HUES48 (cell line): ENCODE measurements around the gene SPOP.
"Not testable (repeated sequence)": the region's sequence is repeated elsewhere in the genome, so short reads cannot be mapped to it uniquely, and the experiment has no call there.

Experiments used
- H3K27ac ChIP-seq: one replicate; pipeline ENCODE4 v1.7.0; 2013; ENCODE audit warnings: low read depth, low read length, inconsistent platforms
- H3K27me3 ChIP-seq: 2 replicates; pipeline ENCODE4 v1.6.1; 2013; ENCODE audit warnings: mild to moderate bottlenecking, low read length; ENCODE audit not compliant: control insufficient read depth, insufficient read depth
- H3K36me3 ChIP-seq: 2 replicates; pipeline ENCODE4 v1.6.1; 2013; ENCODE audit warnings: low read length; ENCODE audit not compliant: control insufficient read depth, insufficient read depth
- H3K4me1 ChIP-seq: 2 replicates; pipeline ENCODE4 v1.6.1; 2013; ENCODE audit warnings: mild to moderate bottlenecking, low read length; ENCODE audit not compliant: control insufficient read depth, insufficient read depth
- H3K4me3 ChIP-seq: 2 replicates; pipeline ENCODE4 v1.5.1; 2013; ENCODE audit warnings: mild to moderate bottlenecking, low read depth, low read length
- H3K9ac ChIP-seq: 2 replicates; pipeline ENCODE4 v1.6.1; 2013; ENCODE audit warnings: mild to moderate bottlenecking, low read depth, low read length, moderate library complexity
- H3K9me3 ChIP-seq: 2 replicates; pipeline ENCODE4 v1.6.1; 2013; ENCODE audit warnings: low read length; ENCODE audit not compliant: control insufficient read depth, insufficient read depth

The SPOP gene

GRCh38 chr17:49555495-49556222 lies 122.2 kb downstream of the SPOP start:
- H3K9me3 ChIP-seq, result no peaks in the 10 kb centered on the region
- no peak overlapping the region; the same call in 1 of the 2 replicates for H3K9ac ChIP-seq
- no peaks in the 10 kb centered on the region for H3K36me3 ChIP-seq
- H3K4me3 ChIP-seq, result peak overlapping the region; percentile 30; the same call in 1 of the 2 replicates
- peaks cover 4% of the 10 kb centered on the region for H3K4me1 ChIP-seq
- H3K27ac ChIP-seq, result no peak overlapping the region
- H3K27me3 ChIP-seq, result 0 out of 2 replicates have a peak, but pooled peaks cover 8% of the 10 kb centered on the region

GRCh38 chr17:49554694-49555494 lies 123.0 kb downstream of the SPOP start:
- Histone ChIP-seq H3K27me3 (0 out of 2 replicates have a peak, but pooled peaks cover 8% of the 10 kb centered on the region), H3K9me3 (no peaks in the 10 kb centered on the region), H3K4me3 (no peak overlapping the region), H3K4me1 (peaks cover 4% of the 10 kb centered on the region), H3K27ac (no peak overlapping the region), H3K36me3 (no peaks in the 10 kb centered on the region), H3K9ac (no peak overlapping the region)

DNA sequence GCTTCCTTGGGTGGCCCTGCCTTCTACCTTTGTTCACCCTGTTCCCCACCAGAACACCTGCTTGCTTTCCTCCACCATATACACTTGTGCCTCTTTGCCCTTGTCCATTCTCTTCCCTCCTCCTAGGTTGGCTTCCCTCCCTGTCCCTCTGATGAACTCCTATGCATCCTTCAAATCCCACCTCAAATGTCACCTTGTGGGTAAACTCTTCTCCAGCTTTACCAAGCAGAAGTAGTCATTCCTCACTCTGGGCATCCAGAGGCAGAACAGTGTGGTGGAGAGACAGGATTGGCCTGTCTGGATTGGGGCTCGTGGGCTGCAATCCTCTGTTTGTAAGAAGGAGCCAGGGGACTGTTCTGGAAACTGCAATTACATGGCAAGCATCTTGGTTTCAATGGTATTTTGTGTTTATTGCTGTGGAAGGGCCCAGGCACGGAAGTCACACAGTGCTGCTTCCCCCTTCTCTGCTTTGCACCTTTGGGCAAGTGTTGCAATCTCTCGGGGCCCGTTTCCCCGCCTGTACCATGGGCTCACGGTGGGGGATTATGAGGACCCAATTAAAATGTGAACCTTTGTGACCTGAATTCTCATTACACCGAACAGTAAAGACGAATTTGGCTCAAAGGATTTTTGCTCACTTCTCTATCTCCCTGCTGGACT lies 124.1 kb downstream of the SPOP start:
- no peaks in the 10 kb centered on the region for H3K36me3 ChIP-seq
- H3K4me1 ChIP-seq, result peaks cover 4% of the 10 kb centered on the region
- no peaks in the 10 kb centered on the region for H3K9me3 ChIP-seq
- H3K27ac ChIP-seq, result no peak overlapping the region
- no peak overlapping the region for H3K4me3 ChIP-seq
- no peak overlapping the region for H3K9ac ChIP-seq
- H3K27me3 ChIP-seq, result 0 out of 2 replicates have a peak, but pooled peaks cover 8% of the 10 kb centered on the region

- Histone ChIP-seq H3K4me1 (peaks cover 7% of the 10 kb centered on the region), H3K27me3 (0 out of 2 replicates have a peak, but pooled peaks cover 8% of the 10 kb centered on the region), H3K27ac (no peak overlapping the region), H3K9me3 (no peaks in the 10 kb centered on the region), H3K9ac (no peak overlapping the region), H3K36me3 (no peaks in the 10 kb centered on the region), H3K4me3 (no peak overlapping the region)
These were observed 125.7 kb downstream of the SPOP start for GRCh38 chr17:49552070-49552751.

- H3K4me1 ChIP-seq, result peaks cover 10% of the 10 kb centered on the region
- no peak overlapping the region for H3K4me3 ChIP-seq
- H3K9ac ChIP-seq, result no peak overlapping the region
- H3K27ac ChIP-seq, result no peak overlapping the region
- H3K27me3 ChIP-seq, result 0 out of 2 replicates have a peak, but pooled peaks cover 8% of the 10 kb centered on the region
- no peaks in the 10 kb centered on the region for H3K9me3 ChIP-seq
- H3K36me3 ChIP-seq, result no peaks in the 10 kb centered on the region
These were observed 126.5 kb downstream of the SPOP start for GRCh38 chr17:49551221-49552069.

DNA sequence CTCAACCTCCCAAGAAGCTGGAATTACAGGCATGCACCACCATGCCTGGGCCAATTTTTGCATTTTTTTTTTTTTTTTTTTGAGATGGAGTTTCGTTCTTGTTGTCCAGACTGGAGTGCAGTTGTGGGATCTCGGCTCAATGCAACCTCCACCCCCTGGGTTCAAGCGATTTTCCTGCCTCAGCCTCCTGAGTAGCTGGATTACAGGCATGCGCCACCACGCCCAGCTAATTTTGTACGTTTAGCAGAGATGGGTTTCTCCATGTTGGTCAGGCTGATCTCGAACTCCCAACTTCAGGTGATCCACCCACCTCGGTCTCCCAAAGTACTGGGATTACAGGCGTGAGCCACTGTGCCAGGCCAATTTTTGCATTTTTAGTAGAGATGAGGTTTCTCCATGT lies 127.1 kb downstream of the SPOP start:
- not testable (repeated sequence) for H3K9ac ChIP-seq, H3K4me1 ChIP-seq, H3K9me3 ChIP-seq

DNA sequence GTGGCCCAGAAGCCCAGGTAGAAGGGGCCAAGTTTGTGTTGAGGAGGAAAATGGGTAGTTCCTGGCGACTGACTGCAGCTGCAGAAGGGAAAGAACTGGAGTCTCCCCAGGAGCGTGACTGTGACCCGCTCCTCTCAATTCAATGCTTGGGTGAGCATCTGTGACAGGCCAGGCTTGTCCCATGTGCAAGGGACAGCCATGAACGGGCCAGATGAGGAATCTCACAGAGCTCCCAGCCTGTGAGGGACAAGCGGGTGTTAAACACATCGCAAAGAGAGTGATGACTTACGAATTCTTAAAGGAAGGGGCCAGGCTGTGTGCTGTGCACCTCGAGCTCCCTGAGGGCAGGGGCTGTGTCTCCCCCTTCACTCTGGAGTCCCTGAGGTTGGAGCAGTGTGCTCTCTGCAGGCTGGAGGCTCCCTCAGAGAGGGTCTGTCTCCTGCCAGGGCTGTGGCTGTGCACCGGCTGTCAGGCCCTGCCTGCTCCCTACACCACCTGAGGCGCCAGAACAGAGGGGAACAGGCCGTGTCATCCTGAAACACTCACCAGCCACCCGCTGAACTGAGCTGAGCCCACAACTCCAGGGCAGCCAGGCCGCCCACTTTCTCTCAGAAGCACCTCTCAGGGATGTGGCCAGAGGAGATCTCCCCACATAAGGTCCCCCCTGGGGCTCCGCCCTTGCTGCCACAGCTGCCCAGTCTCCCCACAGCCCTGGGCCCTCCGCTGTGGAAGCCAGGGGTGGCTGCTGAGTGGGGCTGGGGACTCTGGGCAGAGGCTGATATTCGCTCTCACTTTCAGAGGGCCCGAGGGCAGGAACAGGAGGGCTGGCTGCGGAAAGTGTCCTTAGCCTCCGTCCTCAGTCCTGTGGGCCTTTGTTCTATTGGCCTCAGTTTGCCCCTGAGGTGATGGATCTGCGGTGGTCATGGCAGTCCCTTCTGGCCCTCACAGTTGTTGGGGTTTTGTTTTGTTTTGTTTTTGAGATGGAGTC lies 127.9 kb downstream of the SPOP start:
- H3K27me3 ChIP-seq, result no peaks in the 10 kb centered on the region
- H3K9me3 ChIP-seq, result no peaks in the 10 kb centered on the region
- no peaks in the 10 kb centered on the region for H3K36me3 ChIP-seq
- H3K4me3 ChIP-seq, result no peak overlapping the region
- H3K27ac ChIP-seq, result no peak overlapping the region
- no peak overlapping the region for H3K9ac ChIP-seq
- H3K4me1 ChIP-seq, result 0 out of 2 replicates have a peak, but pooled peaks cover 9% of the 10 kb centered on the region

More for the DNA sequence above, 127.1 kb downstream of the SPOP start:
- not testable (repeated sequence) for H3K27me3 ChIP-seq, H3K4me3 ChIP-seq, H3K36me3 ChIP-seq, H3K27ac ChIP-seq

GRCh38 chr17:49549311-49549605 lies 128.6 kb downstream of the SPOP start:
- H3K4me3 ChIP-seq, result no peak overlapping the region
- H3K27ac ChIP-seq, result no peak overlapping the region
- H3K36me3 ChIP-seq, result no peaks in the 10 kb centered on the region
- no peaks in the 10 kb centered on the region for H3K9me3 ChIP-seq
- no peak overlapping the region for H3K9ac ChIP-seq
- 0 out of 2 replicates have a peak, but pooled peaks cover 9% of the 10 kb centered on the region for H3K4me1 ChIP-seq
- H3K27me3 ChIP-seq, result no peaks in the 10 kb centered on the region
